ENCODE data around the gene NAB1. TPM values are rescaled to one million over a fixed set of nuclear protein-coding genes. Genes with fewer than 3 reads are reported as not detected.

NAB1 gene, protein sequence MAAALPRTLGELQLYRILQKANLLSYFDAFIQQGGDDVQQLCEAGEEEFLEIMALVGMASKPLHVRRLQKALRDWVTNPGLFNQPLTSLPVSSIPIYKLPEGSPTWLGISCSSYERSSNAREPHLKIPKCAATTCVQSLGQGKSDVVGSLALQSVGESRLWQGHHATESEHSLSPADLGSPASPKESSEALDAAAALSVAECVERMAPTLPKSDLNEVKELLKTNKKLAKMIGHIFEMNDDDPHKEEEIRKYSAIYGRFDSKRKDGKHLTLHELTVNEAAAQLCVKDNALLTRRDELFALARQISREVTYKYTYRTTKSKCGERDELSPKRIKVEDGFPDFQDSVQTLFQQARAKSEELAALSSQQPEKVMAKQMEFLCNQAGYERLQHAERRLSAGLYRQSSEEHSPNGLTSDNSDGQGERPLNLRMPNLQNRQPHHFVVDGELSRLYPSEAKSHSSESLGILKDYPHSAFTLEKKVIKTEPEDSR
- total RNA-seq (2014; rRNA removed; shearing (Covaris generic)) (35.9 and 40.2 TPM in 2 replicates), polyA plus RNA-seq (2016; fragmentation: Nextera tagmentation; extraction: Ambion mirVana) (8.3 and 10.4 TPM in 2 replicates)
- long read RNA-seq, partial matches to known transcripts: 0 of 2 reads
- long read RNA-seq, other reads (novel, unspliced or antisense): 1 of 2 reads

DNA sequence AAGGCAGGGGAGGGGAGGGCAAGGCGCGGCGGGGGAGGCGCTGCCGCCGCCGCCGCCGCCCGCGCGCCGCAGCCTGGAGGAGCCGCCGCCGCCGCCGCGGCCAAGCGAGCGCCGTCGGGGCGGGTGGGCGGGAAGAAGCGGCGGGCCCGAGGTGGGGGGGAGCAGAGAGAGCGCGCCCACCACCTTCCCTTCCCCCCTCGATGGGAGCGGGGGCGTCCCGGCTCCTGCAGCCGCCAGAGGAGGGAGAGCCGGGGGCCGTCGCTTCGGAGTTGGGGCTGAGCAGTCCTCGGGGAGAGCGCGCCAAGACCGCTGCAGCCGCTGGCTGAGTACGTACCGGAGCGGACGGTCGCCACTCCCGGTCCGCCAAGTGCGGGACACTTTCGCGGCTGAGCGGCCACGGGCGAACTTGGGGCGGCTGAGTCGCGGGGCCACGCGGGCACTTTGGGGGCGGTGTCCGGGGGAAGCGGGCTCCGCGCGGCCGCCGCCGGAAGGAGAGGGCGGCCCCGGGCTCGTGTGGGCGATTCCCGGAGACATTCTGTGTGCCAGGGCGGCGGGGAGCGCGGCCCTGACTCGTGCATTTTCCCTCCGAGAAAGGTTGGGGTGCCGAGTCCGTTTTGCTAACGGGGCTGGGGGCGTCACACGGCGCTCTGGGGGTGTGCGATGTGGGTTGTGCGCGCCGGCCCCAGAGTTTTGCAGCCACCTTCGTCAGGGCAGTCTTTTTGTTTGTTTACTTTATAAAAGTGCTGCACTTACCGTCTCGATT, at the start of gene NAB1:
TSS of gene NAB1 (plus strand) at position 49 of the 763 bp plus-strand sequence. CDS start 10,094 bp downstream, outside the sequence.
- H3K79me2 ChIP-seq (replicated peaks; ENCODE audit: insufficient read depth): peaks cover 42% of the 10 kb centered on the region
- H4K20me1 ChIP-seq (replicated peaks; ENCODE audit: insufficient read depth): peaks cover 6% of the 10 kb centered on the region; the same call in 1 of the 2 replicates
- Mint-ChIP-seq H3K27me3 (ENCODE audit: insufficient read depth, low read depth, poor library complexity) (peaks cover 4% of the 10 kb centered on the region), H3K27ac (peak within 1 kb of the TSS; percentile 25; the same call in 1 of the 2 replicates), H3K4me3 (peak within 1 kb of the TSS; percentile 88), H3K4me1 (peaks cover 19% of the 10 kb centered on the region; the same call in 2 of the 3 replicates), H3K36me3 (ENCODE audit: low read depth) (no peaks in the 10 kb centered on the region), H3K9me3 (no peaks in the 10 kb centered on the region)
- H3F3A ChIP-seq (replicated peaks; ENCODE audit: low read depth): 0 out of 2 replicates have a peak, but pooled peaks cover 7% of the 10 kb centered on the region
- H3K9me2 ChIP-seq (ENCODE audit: insufficient read depth): no peaks in the 10 kb centered on the region
- peaks cover 11% of the 10 kb centered on the region; the same call in 1 of the 2 replicates for H3K4me1 ChIP-seq (ENCODE audit: insufficient read depth)
- DNase-seq (ENCODE audit: low spot score): peak; percentile 72
- peaks cover 31% of the 10 kb centered on the region for H3K27me3 ChIP-seq (ENCODE audit: insufficient read depth)
- ATAC-seq: peak; percentile 75
- H3K4me2 ChIP-seq: peak within 1 kb of the TSS; percentile 90
- H3K27ac ChIP-seq (ENCODE audit: low read depth): 0 out of 2 replicates have a peak within 1 kb of the TSS, but pooled peaks have one; percentile 45
- peak within 1 kb of the TSS; percentile 88 for H3K4me3 ChIP-seq
- no peaks in the 10 kb centered on the region for H3K36me3 ChIP-seq (ENCODE audit: insufficient read depth)
- H2AFZ ChIP-seq: peak within 1 kb of the TSS; percentile 92
- TF ChIP-seq POLR2AphosphoS5 (IDR thresholded peaks at IDR 0.05; ENCODE audit: low read depth) (no peak), NANOG (IDR thresholded peaks at IDR 0.05; ENCODE audit: borderline replicate concordance) (no peak), STAT1 (IDR thresholded peaks at IDR 0.05; ENCODE audit: unreplicated experiment) (no peak), JUNB (IDR thresholded peaks at IDR 0.05; ENCODE audit: unreplicated experiment) (no peak), EZH2 (IDR thresholded peaks at IDR 0.05; ENCODE audit: low read depth, unreplicated experiment) (no peak), ZNF114 (CRISPR knock-in tag; IDR thresholded peaks at IDR 0.05) (no peak), ZNF331 (CRISPR knock-in tag; IDR thresholded peaks at IDR 0.05; ENCODE audit: low read depth) (no peak), EZH2phosphoT487 (IDR thresholded peaks at IDR 0.05; ENCODE audit: unreplicated experiment) (no peak)
- TF ChIP-seq, protein P1, sequence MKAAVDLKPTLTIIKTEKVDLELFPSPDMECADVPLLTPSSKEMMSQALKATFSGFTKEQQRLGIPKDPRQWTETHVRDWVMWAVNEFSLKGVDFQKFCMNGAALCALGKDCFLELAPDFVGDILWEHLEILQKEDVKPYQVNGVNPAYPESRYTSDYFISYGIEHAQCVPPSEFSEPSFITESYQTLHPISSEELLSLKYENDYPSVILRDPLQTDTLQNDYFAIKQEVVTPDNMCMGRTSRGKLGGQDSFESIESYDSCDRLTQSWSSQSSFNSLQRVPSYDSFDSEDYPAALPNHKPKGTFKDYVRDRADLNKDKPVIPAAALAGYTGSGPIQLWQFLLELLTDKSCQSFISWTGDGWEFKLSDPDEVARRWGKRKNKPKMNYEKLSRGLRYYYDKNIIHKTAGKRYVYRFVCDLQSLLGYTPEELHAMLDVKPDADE (IDR thresholded peaks at IDR 0.05): no peak
- TF ChIP-seq, protein P2, sequence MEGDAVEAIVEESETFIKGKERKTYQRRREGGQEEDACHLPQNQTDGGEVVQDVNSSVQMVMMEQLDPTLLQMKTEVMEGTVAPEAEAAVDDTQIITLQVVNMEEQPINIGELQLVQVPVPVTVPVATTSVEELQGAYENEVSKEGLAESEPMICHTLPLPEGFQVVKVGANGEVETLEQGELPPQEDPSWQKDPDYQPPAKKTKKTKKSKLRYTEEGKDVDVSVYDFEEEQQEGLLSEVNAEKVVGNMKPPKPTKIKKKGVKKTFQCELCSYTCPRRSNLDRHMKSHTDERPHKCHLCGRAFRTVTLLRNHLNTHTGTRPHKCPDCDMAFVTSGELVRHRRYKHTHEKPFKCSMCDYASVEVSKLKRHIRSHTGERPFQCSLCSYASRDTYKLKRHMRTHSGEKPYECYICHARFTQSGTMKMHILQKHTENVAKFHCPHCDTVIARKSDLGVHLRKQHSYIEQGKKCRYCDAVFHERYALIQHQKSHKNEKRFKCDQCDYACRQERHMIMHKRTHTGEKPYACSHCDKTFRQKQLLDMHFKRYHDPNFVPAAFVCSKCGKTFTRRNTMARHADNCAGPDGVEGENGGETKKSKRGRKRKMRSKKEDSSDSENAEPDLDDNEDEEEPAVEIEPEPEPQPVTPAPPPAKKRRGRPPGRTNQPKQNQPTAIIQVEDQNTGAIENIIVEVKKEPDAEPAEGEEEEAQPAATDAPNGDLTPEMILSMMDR (conservative IDR thresholded peaks at IDR 0.05; ENCODE audit: low read depth in 2 of 2): no peak
- TF ChIP-seq, protein P3, sequence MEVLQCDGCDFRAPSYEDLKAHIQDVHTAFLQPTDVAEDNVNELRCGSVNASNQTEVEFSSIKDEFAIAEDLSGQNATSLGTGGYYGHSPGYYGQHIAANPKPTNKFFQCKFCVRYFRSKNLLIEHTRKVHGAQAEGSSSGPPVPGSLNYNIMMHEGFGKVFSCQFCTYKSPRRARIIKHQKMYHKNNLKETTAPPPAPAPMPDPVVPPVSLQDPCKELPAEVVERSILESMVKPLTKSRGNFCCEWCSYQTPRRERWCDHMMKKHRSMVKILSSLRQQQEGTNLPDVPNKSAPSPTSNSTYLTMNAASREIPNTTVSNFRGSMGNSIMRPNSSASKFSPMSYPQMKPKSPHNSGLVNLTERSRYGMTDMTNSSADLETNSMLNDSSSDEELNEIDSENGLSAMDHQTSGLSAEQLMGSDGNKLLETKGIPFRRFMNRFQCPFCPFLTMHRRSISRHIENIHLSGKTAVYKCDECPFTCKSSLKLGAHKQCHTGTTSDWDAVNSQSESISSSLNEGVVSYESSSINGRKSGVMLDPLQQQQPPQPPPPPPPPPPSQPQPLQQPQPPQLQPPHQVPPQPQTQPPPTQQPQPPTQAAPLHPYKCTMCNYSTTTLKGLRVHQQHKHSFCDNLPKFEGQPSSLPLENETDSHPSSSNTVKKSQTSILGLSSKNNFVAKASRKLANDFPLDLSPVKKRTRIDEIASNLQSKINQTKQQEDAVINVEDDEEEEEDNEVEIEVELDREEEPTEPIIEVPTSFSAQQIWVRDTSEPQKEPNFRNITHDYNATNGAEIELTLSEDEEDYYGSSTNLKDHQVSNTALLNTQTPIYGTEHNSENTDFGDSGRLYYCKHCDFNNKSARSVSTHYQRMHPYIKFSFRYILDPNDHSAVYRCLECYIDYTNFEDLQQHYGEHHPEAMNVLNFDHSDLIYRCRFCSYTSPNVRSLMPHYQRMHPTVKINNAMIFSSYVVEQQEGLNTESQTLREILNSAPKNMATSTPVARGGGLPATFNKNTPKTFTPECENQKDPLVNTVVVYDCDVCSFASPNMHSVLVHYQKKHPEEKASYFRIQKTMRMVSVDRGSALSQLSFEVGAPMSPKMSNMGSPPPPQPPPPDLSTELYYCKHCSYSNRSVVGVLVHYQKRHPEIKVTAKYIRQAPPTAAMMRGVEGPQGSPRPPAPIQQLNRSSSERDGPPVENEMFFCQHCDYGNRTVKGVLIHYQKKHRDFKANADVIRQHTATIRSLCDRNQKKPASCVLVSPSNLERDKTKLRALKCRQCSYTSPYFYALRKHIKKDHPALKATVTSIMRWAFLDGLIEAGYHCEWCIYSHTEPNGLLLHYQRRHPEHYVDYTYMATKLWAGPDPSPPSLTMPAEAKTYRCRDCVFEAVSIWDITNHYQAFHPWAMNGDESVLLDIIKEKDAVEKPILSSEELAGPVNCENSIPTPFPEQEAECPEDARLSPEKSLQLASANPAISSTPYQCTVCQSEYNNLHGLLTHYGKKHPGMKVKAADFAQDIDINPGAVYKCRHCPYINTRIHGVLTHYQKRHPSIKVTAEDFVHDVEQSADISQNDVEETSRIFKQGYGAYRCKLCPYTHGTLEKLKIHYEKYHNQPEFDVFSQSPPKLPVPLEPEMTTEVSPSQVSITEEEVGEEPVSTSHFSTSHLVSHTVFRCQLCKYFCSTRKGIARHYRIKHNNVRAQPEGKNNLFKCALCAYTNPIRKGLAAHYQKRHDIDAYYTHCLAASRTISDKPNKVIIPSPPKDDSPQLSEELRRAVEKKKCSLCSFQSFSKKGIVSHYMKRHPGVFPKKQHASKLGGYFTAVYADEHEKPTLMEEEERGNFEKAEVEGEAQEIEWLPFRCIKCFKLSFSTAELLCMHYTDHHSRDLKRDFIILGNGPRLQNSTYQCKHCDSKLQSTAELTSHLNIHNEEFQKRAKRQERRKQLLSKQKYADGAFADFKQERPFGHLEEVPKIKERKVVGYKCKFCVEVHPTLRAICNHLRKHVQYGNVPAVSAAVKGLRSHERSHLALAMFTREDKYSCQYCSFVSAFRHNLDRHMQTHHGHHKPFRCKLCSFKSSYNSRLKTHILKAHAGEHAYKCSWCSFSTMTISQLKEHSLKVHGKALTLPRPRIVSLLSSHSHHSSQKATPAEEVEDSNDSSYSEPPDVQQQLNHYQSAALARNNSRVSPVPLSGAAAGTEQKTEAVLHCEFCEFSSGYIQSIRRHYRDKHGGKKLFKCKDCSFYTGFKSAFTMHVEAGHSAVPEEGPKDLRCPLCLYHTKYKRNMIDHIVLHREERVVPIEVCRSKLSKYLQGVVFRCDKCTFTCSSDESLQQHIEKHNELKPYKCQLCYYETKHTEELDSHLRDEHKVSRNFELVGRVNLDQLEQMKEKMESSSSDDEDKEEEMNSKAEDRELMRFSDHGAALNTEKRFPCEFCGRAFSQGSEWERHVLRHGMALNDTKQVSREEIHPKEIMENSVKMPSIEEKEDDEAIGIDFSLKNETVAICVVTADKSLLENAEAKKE (CRISPR knock-in tag; IDR thresholded peaks at IDR 0.05): no peak

Measured in GM23338 (cell line).